HG03342 (cell line): ENCODE measurements around the gene JAKMIP1.

Source experiments
- ATAC-seq: cut with Tn5 transposase; IDR thresholded peaks from one replicate; pipeline ENCODE4 v1.9.1; 2021; ENCODE audit warnings: mild to moderate bottlenecking, moderate library complexity; ENCODE audit not compliant: unreplicated experiment

JAKMIP1 gene

GRCh38 chr4:6122496-6122895, 77.9 kb downstream of the JAKMIP1 start:
- ATAC-seq: no peak

DNA sequence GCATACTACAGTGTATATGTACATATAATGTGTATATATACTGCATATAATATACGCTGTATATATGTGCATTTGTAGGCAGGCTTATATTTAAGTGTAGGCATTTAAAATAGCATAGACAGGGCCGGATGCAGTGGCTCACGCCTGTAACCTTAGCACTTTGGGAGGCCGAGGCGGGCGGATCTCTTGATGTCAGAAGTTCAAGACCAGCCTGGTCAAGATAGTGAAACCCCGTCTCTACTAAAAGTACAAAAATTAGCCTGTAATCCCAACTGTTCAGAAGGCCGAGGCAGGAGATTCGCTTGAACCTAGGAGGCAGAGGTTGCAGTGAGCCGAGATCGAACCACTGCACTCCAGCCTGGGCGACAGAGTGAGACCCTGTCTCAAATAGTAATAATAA, 78.4 kb downstream of the JAKMIP1 start:
- no peak for ATAC-seq

DNA sequence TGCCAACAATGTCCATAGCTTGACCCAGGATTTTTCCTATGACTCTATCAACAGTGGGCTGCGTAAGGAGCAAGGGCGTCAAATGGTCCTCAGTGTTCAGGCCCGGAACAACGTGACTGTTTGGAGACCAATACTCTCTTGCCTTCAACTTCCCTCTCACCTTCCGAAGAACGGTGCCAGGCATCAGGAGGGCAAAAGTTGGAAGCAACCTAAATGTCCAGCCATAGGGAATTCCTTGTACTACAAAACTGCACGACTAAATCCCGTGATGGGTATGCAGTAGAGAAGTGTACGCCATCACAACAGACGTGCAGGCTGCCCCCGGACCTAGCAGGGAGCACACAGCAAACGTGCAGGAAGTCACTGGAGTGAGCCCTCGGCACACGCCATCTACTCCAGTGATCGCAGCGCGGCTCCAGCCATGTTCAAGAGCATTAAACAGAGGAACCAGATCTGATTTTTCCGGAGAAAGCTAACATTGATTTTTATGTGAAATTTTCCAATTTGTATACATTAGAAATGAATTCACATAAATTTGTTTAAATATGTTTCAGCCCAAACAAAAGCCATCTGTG, 79.0 kb downstream of the JAKMIP1 start:
- ATAC-seq: no peak

DNA sequence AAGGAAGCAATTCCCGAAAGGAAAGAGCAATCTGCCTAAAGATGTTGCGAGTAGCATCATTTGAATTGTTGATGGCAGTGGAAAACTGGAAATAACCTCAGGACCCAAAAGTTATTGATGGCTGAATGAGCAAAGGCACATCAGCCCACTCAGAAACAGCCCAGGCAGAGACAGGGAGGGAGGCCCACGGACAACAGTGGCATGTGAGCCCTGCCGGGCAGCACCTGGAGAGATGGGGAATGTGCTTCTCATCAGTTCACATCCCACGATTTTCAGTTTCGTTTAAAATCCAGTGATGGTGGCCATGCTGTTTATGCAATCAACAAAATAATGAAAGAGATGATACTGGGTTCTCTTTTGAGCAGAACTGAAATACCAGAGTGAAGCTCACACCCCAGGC, 80.0 kb downstream of the JAKMIP1 start:
- ATAC-seq: no peak

DNA sequence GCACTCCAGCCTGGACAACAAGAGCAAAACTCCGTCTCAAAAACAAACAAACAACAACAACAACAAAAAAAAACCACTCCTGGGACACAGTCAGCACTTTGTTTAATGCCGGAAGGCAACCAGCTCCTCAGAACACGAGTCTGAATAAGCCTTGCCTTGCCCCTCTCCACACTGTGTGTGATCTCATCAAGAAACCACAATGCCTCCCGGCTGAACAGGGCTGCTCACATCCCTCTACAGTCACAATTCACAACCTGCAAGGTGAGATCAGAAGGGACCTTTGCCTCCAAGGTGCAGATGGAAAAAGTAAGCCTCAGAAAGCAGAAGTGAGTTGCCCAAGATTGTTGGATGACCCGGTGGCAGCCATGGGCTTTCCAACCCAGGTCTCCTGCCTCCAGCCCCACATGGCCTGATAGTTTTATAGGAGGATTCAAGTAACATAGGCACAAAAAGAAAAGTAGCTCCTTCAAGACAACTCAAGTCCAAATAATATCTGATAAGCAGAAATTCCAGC, 80.8 kb downstream of the JAKMIP1 start:
- ATAC-seq: peak; percentile 75

DNA sequence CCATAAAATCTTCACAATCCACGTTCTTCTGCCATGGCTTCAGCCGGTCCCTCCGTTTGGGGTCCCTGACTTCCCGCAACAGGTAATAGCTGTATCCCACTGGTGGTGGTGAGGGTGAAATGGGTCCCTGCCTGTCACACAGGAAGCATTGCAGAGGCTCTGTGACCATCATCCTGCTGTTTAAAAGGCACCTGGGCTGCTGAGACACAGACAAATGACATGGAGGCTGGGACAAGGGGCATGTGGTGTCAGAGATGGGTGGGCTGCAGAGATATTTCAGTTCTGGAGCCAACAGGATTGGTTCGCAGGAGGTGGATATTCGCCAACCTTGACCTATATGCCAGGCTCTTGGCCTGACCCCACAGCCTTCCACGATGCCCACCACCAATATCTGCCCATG, 82.1 kb downstream of the JAKMIP1 start:
- no peak for ATAC-seq

- ATAC-seq: no peak
These were observed 83.6 kb downstream of the JAKMIP1 start for GRCh38 chr4:6116696-6117285.

- ATAC-seq: no peak
These were observed 84.4 kb downstream of the JAKMIP1 start for GRCh38 chr4:6115746-6116586.

DNA sequence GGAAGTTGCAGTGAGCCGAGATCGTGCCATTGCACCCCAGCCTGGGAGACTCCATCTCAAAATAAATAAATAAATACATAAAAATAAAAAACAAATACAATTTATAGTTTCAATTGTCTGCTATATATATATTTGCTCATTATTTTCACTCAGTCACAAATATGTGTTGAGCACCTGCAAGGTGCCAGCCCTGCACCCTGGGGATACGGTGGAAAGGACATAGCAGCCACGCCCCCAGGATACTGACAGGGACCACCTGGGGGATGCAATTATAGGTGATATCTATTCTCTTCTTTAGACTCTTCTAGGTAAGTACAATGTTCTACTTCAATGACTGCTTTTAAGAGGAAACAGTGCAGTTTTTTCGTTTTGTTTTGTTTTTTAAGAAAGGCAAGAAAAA, 85.0 kb downstream of the JAKMIP1 start:
- ATAC-seq: no peak

DNA sequence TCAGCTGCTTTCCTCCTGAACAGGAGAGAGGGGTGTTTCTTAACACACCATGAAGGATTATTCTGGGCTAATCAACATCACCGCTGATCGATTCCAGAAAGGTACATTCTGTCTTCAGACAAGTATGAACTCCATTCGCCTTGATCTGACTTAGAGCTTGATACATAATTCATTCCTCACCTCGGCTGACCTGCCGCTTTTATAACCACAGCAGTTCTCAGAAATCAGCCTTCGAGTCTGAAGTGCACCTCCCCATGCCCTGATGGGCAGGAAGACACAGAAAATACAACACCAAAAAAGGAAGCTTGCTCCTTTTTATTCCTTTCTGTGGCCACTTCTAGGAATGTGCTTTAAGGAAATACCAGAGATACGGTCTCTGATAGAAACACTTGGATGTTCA, 85.7 kb downstream of the JAKMIP1 start:
- ATAC-seq: no peak

DNA sequence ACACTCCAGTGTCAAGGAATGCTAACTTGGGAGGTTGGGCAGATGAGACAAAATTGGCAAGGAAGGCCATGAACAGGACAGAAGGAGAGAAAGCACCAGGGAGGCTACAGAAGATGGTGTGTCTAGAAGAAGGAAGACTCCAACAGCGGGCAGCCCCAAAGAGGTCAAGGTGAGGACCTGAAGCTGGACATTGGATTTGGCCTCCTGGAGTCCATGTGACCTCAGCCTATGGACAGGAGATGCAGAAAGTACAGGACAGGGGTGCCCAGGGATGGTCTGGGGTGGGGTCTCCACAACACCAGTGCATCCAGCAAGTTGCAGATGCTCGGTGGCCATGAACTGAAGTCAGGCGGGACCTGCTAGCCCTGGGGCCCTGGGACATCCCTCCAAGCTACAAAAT, 86.2 kb downstream of the JAKMIP1 start:
- no peak for ATAC-seq

GRCh38 chr4:6113641-6114040, 86.7 kb downstream of the JAKMIP1 start:
- no peak for ATAC-seq

GRCh38 chr4:6112606-6113290, 87.6 kb downstream of the JAKMIP1 start:
- ATAC-seq: no peak

DNA sequence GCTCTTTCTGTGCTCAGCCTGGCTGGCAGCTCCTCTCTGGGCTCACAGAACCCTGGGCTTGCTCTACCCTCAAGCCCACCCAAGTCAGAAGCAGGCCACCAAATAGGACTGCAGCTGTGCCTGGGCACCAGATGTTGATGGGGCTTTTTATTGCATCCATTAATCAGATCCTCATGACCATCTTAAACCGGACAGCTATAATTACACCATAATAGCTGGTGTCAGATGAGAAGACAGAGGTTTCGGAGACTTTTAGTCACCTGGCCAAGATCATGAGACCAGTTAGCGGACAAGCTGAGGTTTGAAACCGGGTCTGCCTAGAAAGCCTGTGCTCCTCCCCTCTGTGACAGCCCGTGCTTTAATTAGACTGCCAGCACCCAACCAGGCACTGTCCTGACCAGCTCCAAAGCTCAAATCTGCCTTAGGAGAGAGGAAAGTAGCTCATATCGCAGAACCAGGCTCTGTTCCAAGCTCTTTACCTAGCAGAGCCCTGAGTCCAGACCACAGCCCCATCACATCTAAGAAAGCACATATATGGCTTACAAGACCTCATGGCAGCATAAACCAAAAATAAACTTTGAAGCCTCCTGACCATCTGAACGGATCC, 88.9 kb downstream of the JAKMIP1 start:
- no peak for ATAC-seq

- no peak for ATAC-seq
These were observed 89.5 kb downstream of the JAKMIP1 start for GRCh38 chr4:6110681-6111353.

- ATAC-seq: no peak
These were observed 90.3 kb downstream of the JAKMIP1 start for GRCh38 chr4:6109842-6110560.

DNA sequence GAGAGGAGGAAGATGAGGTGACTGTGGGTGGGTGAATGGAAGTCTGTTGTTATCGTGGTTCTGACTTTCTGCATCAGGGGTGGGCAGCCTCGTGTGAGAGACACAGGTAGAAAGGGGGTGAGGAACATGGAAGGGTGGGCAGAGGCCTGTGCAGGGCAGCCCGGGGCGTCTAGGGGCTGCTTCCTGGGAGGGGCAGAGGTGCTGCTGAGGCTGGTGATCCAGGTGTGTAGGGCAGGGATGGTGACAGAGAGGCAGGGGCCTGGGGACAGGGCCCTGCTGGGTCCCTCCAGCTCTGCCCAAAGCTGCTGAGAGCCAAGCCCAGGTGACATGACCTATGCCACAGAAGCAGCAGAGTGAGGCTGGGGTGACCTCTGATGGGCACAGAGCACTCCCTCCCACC, 92.5 kb downstream of the JAKMIP1 start:
- no peak for ATAC-seq

DNA sequence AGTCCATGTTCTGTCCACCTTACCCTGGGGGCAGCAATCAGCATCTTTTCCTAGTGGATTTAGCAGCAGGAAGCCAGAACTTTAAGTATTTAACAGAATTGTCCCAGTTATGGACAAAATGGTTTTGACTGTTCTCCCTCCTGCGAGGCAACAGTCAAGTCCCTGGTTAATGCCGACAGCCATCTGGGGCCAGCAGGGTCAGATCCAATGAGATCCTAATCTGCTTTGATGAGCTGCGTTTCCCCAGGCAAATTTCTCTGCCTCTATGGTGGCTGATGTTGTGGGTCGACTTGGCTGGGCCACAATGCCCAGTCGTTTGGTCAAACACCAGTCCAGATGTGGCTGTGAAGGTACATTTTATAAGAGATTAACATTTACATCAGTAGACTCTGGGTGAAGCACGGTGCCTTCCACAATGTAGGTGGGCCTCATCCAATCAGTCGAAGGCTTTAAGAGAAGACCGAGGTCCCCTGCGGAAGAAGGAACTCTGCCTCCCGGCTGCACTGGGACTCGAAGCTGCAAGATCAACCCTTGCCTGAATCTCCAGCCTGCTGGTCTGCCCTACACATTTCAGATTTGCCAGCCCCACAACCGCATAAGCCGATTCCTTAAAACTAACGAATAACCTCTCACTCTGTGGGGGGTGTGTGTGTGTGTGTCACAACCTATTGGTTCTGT, 93.1 kb downstream of the JAKMIP1 start:
- no peak for ATAC-seq

GRCh38 chr4:6106156-6106555, 94.2 kb downstream of the JAKMIP1 start:
- no peak for ATAC-seq
